Measurements from ENCODE around the gene GALNT7. TPM values are rescaled to one million over a fixed set of nuclear protein-coding genes. Genes with fewer than 3 reads are reported as not detected.
A peak's percentile ranks its signal among the peaks of the same experiment; 100 is the strongest.

GALNT7 gene
- total and polyA plus RNA-seq, 10 of the 15 experiments (the other 5 are each of a cell fraction or from before 2014, with no cell fraction given) = 14.2 to 33.2 (median 28.9) TPM

DNA sequence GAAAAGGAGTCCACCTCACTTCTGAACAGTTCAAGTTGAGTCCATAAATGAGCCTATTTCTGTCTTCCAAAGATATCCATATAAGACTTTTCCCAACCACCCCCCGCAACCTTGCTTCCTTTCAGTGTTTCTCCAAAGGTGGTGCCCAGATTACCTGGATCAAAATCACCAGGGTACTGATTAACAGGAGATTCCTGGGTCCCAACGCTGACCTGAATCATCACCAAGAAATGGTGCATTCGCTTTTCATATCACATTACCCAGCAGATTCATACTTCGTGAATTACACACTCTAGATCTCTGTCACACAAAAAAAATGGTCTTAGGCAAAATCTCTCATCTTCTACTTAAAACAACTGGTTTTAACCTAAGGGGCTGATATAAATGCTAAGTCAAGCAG, 2.1 kb upstream of the GALNT7 start (continued):
- TF ChIP-seq, protein P1, sequence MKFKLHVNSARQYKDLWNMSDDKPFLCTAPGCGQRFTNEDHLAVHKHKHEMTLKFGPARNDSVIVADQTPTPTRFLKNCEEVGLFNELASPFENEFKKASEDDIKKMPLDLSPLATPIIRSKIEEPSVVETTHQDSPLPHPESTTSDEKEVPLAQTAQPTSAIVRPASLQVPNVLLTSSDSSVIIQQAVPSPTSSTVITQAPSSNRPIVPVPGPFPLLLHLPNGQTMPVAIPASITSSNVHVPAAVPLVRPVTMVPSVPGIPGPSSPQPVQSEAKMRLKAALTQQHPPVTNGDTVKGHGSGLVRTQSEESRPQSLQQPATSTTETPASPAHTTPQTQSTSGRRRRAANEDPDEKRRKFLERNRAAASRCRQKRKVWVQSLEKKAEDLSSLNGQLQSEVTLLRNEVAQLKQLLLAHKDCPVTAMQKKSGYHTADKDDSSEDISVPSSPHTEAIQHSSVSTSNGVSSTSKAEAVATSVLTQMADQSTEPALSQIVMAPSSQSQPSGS (IDR thresholded peaks at IDR 0.05; ENCODE audit: low read length) = no peak
- TF ChIP-seq, protein P2, sequence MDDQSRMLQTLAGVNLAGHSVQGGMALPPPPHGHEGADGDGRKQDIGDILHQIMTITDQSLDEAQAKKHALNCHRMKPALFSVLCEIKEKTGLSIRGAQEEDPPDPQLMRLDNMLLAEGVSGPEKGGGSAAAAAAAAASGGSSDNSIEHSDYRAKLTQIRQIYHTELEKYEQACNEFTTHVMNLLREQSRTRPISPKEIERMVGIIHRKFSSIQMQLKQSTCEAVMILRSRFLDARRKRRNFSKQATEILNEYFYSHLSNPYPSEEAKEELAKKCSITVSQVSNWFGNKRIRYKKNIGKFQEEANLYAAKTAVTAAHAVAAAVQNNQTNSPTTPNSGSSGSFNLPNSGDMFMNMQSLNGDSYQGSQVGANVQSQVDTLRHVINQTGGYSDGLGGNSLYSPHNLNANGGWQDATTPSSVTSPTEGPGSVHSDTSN (IDR thresholded peaks at IDR 0.05; ENCODE audit: insufficient replicate concordance, low read depth, low read length) = no peak

DNA sequence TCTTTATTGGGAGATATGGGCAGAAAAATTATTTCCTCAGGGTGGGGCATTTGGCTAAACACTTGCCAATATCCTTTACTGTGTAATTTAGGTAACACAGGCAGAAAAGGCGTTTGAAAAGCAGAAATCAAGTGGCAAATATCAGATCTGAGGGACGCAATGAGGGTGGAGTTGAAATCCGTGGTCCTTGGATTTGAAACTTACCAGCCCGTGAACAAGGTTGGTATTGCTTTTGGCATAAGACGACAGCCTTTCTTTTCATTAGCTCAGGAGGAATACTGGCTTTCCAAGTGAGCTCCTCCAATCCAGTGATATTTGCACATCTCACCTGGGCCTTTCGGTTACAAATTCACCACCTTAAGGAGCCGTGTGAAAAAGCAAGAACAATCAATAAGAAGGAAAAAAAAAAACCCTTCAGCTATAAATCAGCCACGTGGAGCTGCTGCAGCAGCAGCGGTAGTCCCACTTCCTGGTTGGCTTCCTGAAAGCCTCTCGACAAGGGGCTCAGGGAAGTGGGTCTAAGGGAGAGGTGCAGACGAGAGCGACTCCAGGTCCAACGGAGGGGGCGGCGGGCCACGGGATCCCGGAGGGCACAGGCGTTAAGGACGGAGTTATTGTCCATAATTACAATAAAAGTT, 734 bp upstream of the GALNT7 start:
- Histone ChIP-seq H3K27me3 (replicated peaks in 1 of 2; ENCODE audit: control insufficient read depth in 2 of 2, insufficient read depth in 2 of 2, low read length in 1 of 2) (no peaks in the 10 kb centered on the region), H4K20me1 (ENCODE audit: control insufficient read depth, insufficient read depth) (no peaks in the 10 kb centered on the region), H3K4me1 (ENCODE audit: control insufficient read depth, insufficient read depth, low read length) (peaks cover 15% of the 10 kb centered on the region), H3K4me3 (peak overlapping the region; percentile 99), H2AFZ (ENCODE audit: control insufficient read depth, low read depth, low read length) (peak overlapping the region; percentile 90), H3K9ac (ENCODE audit: control insufficient read depth, insufficient read depth, low read length) (peak overlapping the region; percentile 97), H3K79me2 (ENCODE audit: control insufficient read depth, insufficient read depth, low read length) (peaks cover 42% of the 10 kb centered on the region), H3K27ac (ENCODE audit: control insufficient read depth, insufficient read depth) (peak overlapping the region; percentile 94), H3K9me3 (replicated peaks; ENCODE audit: control insufficient read depth, insufficient read depth, low read length) (no peaks in the 10 kb centered on the region), H3K36me3 (ENCODE audit: control insufficient read depth in 2 of 2, insufficient read depth in 2 of 2, low read length in 1 of 2) (peaks cover 0 to 6% of the 10 kb centered on the region in 2 experiments; a peak in 1 of 4 replicates), H3K4me2 (ENCODE audit: control insufficient read depth, insufficient read depth) (peak overlapping the region; percentile 97)
- intact Hi-C loops (cut with micrococcal nuclease; ENCODE audit: unreplicated experiment) = loop anchor here (2.0 to 5.0 kb wide), 4 partner anchors 89 to 199 kb away; partner anchors contain the start of gene HMGB2
- peak; percentile 11 for ATAC-seq
- ChIA-PET RAD21 (ENCODE audit: unreplicated experiment) (interaction anchor here (0.6 to 4.1 kb wide), 15 partner anchors 9 to 202 kb away, joined by 3 to 27 read pairs (median 4); partner anchors contain the start of gene HMGB2), SMC1A (ENCODE audit: uncharacterized antibody, unreplicated experiment) (interaction anchor here (0.6 to 2.9 kb wide), 20 partner anchors 9 to 250 kb away, joined by 3 to 18 read pairs (median 4); no protein-coding TSS in a partner anchor), POLR2A (interaction anchor here (0.6 to 3.3 kb wide), 14 partner anchors 8 to 203 kb away, joined by 3 to 14 read pairs (median 4); partner anchors contain the start of genes HMGB2 and SAP30), CTCF (interaction anchor here (0.6 to 4.8 kb wide), 16 partner anchors 9 to 1596 kb away, joined by 3 to 30 read pairs (median 4); no protein-coding TSS in a partner anchor)
- in situ Hi-C loops (cut with MboI) = no loop called here
- TSS peak; percentile 77 for BruUV-seq (replicated peaks)
- DNase-seq (ENCODE audit: low read depth, low spot score) = no peak
- FAIRE-seq = no peak
- 2% methylated on average over 19 of the region's 19 CpGs for WGBS (ENCODE audit: insufficient coverage, insufficient replicate concordance, low lambda C conversion rate, missing lambda C conversion rate)
- TF ChIP-seq CBX3 (IDR thresholded peaks at IDR 0.05; ENCODE audit: borderline replicate concordance, low read depth) = no peak
- TF ChIP-seq, protein P3, sequence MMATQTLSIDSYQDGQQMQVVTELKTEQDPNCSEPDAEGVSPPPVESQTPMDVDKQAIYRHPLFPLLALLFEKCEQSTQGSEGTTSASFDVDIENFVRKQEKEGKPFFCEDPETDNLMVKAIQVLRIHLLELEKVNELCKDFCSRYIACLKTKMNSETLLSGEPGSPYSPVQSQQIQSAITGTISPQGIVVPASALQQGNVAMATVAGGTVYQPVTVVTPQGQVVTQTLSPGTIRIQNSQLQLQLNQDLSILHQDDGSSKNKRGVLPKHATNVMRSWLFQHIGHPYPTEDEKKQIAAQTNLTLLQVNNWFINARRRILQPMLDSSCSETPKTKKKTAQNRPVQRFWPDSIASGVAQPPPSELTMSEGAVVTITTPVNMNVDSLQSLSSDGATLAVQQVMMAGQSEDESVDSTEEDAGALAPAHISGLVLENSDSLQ (IDR thresholded peaks at IDR 0.05) = no peak
- no peak; the same call in none of the 2 replicates for TF ChIP-seq CBFB (IDR thresholded peaks at IDR 0.05; ENCODE audit: low read depth)
- no peak for TF ChIP-seq ZBED1 (IDR thresholded peaks at IDR 0.05; ENCODE audit: borderline replicate concordance)
- TF ChIP-seq CHD1 (IDR thresholded peaks at IDR 0.05; ENCODE audit: low read depth, low read length) = no peak
- TF ChIP-seq, protein P4, sequence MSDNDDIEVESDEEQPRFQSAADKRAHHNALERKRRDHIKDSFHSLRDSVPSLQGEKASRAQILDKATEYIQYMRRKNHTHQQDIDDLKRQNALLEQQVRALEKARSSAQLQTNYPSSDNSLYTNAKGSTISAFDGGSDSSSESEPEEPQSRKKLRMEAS (IDR thresholded peaks at IDR 0.05; ENCODE audit: low read depth, low read length) = peak; percentile 88
- TF ChIP-seq MEF2A (IDR thresholded peaks at IDR 0.05; ENCODE audit: insufficient read depth, low read depth, low read length) = no peak
- TF ChIP-seq, protein P5, sequence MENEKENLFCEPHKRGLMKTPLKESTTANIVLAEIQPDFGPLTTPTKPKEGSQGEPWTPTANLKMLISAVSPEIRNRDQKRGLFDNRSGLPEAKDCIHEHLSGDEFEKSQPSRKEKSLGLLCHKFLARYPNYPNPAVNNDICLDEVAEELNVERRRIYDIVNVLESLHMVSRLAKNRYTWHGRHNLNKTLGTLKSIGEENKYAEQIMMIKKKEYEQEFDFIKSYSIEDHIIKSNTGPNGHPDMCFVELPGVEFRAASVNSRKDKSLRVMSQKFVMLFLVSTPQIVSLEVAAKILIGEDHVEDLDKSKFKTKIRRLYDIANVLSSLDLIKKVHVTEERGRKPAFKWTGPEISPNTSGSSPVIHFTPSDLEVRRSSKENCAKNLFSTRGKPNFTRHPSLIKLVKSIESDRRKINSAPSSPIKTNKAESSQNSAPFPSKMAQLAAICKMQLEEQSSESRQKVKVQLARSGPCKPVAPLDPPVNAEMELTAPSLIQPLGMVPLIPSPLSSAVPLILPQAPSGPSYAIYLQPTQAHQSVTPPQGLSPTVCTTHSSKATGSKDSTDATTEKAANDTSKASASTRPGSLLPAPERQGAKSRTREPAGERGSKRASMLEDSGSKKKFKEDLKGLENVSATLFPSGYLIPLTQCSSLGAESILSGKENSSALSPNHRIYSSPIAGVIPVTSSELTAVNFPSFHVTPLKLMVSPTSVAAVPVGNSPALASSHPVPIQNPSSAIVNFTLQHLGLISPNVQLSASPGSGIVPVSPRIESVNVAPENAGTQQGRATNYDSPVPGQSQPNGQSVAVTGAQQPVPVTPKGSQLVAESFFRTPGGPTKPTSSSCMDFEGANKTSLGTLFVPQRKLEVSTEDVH (IDR thresholded peaks at IDR 0.05; ENCODE audit: low read depth, partially characterized antibody) = no peak
- TF ChIP-seq NR2C1 (IDR thresholded peaks at IDR 0.05) = no peak

All from GM12878 (cell line).